Measurements from ENCODE around the gene DDX6.
"Not testable (repeated sequence)": the region's sequence is repeated elsewhere in the genome, so short reads cannot be mapped to it uniquely, and the experiment has no call there.

Gene DDX6

GRCh38 chr11:118822936-118823510 is 32.1 kb upstream of the DDX6 start:
- H3K4me1 ChIP-seq (ENCODE audit: control insufficient read depth, insufficient read depth, low read length); H3K36me3 ChIP-seq (ENCODE audit: control insufficient read depth in 2 of 2, insufficient read depth in 1 of 2, low read length in 2 of 2); H3K4me3 ChIP-seq (ENCODE audit: low read depth, low read length); H3K27ac ChIP-seq (ENCODE audit: extremely low read depth, low read depth, low read length); POLR2A ChIA-PET; CTCF ChIA-PET; H3K9me3 ChIP-seq (ENCODE audit: control insufficient read depth, insufficient read depth, low read depth, low read length): not testable (repeated sequence)

- CTCF ChIA-PET: no interaction called here
- POLR2A ChIA-PET: no interaction called here
- TF ChIP-seq ZNF529 (tag by site-specific recombination; IDR thresholded peaks at IDR 0.05; ENCODE audit: insufficient replicate concordance) (no peak), BCL11B (tag by site-specific recombination; IDR thresholded peaks at IDR 0.05; ENCODE audit: low read depth) (no peak), ZNF639 (tag by site-specific recombination; IDR thresholded peaks at IDR 0.05) (no peak), ZNF146 (tag by site-specific recombination; IDR thresholded peaks at IDR 0.05) (no peak), ZNF629 (tag by site-specific recombination; IDR thresholded peaks at IDR 0.05) (no peak), ZNF488 (tag by site-specific recombination; IDR thresholded peaks at IDR 0.05) (no peak), ZNF280C (tag by site-specific recombination; IDR thresholded peaks at IDR 0.05) (no peak), ZNF521 (tag by site-specific recombination; IDR thresholded peaks at IDR 0.05) (no peak), PBX3 (CRISPR knock-in tag; IDR thresholded peaks at IDR 0.05) (no peak), RBAK (tag by site-specific recombination; IDR thresholded peaks at IDR 0.05) (no peak), ZBTB10 (tag by site-specific recombination; IDR thresholded peaks at IDR 0.05) (no peak), FEZF1 (tag by site-specific recombination; IDR thresholded peaks at IDR 0.05) (no peak), PRDM6 (tag by site-specific recombination; IDR thresholded peaks at IDR 0.05) (no peak)
- Histone ChIP-seq H3K4me3 (ENCODE audit: low read depth, low read length) (no peak overlapping the region), H3K27ac (ENCODE audit: extremely low read depth, low read depth, low read length) (no peak overlapping the region), H3K9me3 (ENCODE audit: control insufficient read depth, insufficient read depth, low read depth, low read length) (no peaks in the 10 kb centered on the region), H3K4me1 (ENCODE audit: control insufficient read depth, insufficient read depth, low read length) (no peaks in the 10 kb centered on the region), H3K36me3 (ENCODE audit: control insufficient read depth in 2 of 2, insufficient read depth in 1 of 2, low read length in 2 of 2) (no peaks in the 10 kb centered on the region)
These were observed 29.7 kb upstream of the DDX6 start for GRCh38 chr11:118820412-118821357.

- H3K36me3 ChIP-seq (ENCODE audit: control insufficient read depth in 2 of 2, insufficient read depth in 1 of 2, low read length in 2 of 2); CTCF ChIA-PET; H3K9me3 ChIP-seq (ENCODE audit: control insufficient read depth, insufficient read depth, low read depth, low read length); H3K27ac ChIP-seq (ENCODE audit: extremely low read depth, low read depth, low read length); H3K4me1 ChIP-seq (ENCODE audit: control insufficient read depth, insufficient read depth, low read length); H3K4me3 ChIP-seq (ENCODE audit: low read depth, low read length); POLR2A ChIA-PET: not testable (repeated sequence)
These were observed 29.0 kb upstream of the DDX6 start for GRCh38 chr11:118820025-118820379.

Data from HEK293 (cell line).